Stimulated activated CD4-positive, alpha-beta T cell treated with anti-CD3 and anti-CD28 coated beads, Interleukin-15, amount 100 ng/mL, for 1 hour (primary cell): ENCODE measurements around the gene AKAP1.

Source experiments
- DNase-seq, 2 donors: peaks; one replicate each; pipeline ENCODE4 v3.0.0-alpha.2; 2020; ENCODE audit warnings: low read depth in 1 of 2, low spot score in 1 of 2

AKAP1 gene

DNA sequence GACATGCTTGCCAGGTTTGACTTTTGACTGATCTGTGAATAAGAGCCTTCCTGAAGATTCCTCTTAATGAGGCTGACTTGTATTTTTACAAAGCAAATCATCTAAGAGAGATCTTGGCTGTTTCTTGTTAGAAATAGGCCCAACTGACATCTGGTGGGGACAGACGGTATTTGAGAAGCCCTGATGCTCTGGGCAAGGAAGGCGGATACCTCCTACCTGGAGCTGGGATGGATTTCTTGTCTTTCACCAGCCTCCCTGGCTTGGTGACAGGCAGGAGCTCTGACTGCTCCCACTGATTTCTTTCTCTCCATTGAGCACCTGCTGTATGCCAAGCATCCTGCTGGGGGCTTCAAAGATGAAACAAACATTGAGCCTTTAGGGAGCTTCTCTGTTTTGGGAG, 40.4 kb downstream of the AKAP1 start:
- DNase-seq: no peak

DNA sequence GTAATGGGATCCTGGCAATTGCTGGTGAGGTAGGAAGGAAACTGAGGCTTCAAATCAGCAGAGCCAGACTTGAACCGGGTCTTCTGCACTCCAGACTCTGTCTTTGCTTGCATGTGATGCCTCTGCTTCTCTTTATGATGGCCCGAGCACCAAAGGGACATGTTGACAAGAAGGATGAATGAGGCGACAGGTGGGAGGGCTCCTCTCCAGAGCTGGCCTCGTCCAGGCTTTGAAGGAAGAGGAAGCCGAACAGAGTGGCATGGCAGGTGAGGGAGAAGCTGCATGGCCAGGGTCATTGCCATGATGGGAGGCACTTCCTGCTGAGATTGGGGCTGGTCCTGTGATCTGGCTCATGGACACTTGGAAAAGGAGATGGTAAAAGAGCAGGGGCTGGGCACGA, 40.8 kb downstream of the AKAP1 start:
- DNase-seq: no peak

DNA sequence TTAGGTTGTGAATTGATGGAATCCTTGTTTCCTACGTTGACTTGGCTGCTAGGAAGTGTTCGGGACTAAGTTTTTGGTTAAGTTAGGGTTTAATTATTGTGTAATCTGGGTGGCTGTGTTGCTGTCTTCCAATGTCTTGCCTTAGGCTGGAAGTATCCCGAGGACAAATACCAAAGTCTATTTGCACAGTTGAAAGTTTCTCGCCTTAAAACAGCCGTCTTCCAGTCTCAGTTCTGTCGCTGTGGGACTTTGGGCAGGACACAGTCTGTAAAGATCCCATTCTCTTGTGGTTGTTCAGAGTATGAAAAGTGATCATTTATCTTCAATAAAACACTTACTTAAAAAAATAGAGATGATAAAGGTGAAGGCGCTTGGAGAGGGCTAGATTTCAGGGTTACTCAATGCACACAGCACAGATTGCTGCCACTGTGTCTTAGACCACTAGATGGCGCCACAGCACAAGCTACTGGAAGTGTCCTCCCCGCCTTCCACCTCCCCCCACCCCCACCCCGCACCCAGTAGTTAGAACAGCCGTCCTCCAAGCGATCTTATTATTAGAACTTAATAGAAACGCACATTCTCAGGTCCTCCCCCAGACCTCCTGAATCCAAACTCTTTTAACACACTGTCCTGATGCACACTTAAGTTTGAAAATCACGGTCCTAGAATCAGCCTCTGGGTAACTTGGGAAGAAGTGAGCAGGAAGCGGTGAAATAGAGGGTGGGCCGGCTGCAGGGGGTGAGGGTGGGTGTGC, 45.8 kb downstream of the AKAP1 start:
- DNase-seq: peak; percentile 53 to 59

DNA sequence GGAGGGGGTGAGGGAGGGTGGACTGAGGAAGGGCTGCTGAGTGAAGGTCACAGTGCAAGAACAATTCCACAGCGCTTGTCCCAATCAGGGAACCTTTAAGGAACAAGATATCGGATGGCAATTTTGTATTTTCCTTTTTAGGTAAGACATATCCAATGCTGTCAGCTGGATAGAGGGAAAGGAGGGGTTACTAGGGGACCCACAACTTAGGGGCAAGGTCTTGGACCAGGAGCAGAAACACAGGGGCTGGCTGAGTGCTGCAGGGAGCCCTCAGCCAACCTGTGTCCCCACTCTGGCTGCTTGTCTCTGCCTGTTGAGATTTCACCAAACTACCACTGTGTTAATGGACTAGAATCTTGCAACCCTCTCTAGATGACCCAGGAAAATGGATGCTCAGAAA, 47.6 kb downstream of the AKAP1 start:
- no peak for DNase-seq

DNA sequence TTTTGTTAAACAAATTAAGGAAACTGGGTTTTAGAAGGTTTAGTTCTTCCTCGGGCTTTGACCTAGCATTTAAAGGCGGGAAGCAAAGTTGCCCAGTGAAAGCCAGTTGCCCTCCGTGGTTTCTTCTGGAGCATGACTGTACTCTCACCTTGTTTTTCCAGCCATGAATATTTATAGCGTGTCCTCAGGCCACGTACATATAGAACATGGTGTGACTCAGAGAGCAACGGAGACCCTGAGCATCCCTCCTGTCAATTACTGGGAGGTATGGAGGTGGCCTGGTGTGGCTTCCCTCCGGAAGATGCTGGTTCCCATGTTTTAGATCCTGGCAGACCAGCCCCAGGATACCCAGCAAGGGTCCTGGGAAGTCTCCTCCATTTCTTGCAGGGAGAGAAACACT, 48.4 kb downstream of the AKAP1 start:
- no peak for DNase-seq

DNA sequence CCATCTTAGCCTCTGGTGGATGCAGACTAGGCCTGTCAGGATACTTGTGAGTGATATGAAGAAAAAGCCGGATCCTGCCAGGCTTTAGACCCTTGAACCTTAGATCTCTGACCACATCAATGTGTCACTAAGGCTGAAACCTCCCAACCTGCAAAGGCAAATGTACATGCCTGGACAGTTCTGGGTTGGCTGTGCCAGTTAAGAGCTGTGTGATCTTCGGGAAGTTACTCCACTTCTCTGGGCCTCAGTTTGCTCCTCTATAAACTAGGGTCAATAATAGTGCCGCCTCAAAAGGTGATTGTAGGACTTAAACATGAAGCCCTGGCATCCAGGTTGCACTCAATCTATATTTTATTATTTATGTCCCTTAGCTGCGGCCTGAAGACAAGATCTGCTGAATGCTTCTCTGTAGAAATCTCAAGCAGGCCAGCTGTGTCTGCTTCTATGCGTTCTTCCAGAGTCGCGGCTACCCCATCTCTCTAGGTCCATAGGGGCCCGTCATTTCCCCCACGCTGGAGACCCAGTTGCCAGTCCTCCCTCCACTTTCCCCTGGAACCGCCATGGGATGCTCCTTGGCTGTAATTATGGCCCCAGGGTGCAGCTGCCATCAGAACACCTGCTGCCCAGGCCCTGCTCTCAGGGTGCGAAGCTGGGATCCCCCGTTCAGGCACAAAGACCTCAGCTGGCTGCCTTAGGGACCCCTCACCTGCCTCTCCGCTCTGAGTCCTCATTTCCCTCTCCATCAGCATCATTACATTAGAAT, 50.2 kb downstream of the AKAP1 start:
- DNase-seq: no peak

DNA sequence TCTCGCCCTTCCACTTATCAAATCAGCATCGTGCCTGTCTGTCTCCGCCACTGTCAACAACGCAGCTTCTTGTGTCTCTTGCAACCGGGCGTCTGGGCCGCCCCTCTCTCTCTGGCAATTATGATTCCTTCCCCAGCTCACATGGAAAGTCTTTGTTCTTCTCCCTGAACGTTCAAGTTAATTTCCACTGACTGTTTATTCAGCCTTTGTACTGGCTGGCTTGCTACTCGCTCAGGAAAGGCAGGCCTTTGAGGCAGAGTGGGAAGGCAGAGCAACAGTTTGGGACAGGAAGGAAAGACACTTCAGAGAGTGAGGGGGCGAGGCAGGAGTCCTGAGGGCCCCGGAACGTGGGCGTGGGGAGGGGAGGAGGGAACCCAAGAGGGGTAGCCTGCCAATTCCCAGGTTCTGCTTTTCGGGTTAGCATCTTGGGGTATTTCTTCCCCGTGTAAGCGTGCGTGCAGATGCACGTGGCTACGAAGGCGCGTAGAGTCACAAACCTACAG, 50.8 kb downstream of the AKAP1 start:
- DNase-seq: no peak

DNA sequence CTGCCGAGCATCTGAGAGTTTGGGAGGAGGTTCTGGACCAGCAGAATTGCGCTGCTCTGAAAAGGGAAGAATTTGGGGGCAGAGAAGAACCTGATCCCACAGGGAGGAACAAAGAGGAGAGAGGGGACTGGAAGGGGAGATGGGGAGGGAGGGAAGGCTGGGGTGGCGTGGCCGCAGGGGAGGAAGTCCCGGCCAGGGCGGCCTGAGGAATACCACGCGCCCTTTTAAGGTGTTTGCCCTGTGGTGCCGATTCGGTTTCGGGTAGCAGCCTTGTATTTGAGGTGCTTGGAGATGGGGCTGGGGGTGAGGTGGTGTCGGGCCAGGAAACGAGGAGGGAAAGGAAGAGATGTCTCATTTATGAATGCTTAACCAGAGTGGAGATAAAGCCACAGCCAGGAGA, 51.3 kb downstream of the AKAP1 start:
- DNase-seq: no peak

DNA sequence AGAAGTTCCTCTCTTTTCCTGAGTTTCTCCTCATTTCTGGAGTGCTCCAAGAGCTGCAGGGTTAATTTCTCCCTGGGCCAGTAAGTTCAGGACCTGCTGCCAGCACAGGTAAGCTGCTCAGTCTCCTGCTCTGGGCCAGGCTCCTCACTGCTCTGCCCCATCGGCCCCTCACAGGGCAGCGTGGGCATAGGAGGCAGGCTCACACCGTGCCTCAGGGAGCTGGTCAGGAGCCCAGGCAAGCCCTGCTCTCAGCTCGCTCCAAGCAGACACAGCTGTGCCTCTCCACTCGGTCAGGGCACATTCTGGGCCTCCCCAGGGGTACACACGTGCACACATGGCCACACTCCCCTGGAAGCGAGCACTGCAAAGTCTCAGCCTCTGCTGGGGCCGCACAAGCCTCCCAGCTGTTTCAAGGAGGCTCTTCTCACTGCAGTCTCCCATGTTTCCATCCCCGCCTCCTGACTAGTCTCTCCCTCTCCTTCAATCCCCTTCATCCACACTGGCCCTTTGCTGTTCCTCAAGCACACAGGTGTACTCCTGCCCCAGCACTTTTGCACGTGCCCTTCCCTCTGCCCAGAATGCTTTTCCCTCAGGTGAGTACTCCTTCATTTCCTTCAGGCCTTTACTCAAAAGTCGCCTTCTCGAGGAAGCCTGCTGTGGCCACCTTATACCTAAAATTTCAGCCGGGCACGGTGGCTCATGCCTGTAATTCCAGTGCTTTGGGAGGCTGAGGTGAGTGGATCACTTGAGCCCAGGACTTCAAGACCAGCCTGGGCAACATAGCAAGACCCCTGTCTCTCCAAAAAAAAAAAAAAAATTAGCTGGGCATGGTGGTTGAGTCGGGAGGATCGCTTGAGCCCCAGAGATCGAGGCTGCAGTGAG, 53.2 kb downstream of the AKAP1 start:
- DNase-seq: no peak

DNA sequence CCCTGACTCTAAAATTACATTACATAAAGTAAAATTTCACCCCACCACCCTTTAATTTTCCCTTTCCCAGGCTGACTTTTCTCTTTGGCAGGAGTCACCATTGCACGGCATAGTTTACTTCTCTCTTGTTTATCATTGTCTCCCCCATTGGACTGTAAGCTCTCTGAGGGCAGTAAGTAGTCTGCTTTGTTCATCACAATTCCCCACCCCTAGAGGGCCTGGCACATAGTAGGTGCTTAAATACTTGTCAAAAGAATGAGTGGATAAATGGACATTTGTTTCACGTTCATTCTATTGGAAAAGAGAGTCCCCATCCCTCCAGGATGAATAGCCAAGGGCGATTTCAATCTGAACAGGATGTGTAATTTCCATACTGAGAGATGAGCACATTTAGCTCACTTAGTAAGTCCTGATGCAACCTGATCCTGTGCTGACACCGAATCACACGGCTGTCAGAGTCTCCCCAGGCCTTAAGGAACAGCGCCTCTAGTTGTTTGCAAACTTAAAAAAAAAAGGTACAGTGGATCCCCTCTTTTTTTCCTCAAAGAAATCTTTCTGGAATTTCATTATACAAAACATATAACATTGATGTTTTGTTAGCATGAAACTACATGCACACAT, 54.0 kb downstream of the AKAP1 start:
- DNase-seq: no peak

DNA sequence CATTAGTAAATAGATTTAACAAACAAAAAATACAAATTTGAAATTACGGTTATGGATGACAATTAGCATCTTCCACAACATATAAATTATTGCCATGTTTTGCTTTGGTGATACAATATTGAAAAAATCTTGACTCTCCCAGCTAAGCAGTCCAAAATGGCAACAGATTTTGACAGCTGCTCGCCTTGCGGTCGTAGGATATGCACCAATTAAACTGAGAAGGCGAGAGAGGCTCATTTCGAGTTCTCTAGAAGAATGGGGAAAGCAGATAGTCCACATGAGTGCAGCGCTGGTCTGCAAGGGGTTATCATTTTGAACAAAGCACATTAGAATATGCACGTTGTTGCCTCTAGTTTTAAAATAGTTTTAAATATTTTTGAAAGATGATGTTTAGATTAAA, 55.3 kb downstream of the AKAP1 start:
- DNase-seq: no peak

DNA sequence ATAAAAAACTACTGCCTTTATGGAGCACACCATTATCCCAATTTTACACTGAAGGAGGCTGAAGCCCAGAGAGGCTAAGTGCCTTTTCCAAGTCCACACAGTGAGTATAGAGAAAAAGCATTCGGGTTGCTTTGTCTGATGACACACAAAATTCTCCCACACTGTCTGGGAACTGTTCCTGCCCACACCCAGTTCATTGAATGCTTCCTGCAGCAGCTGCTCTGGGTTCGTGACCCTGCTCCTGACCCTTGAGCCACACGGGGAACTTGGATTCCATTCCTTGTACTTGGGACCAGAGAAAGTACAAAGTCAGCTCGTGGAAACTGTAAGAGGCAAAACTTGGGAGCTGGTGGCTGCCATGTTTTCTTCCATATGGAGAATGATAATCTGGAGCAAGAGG, 57.9 kb downstream of the AKAP1 start:
- DNase-seq: no peak

DNA sequence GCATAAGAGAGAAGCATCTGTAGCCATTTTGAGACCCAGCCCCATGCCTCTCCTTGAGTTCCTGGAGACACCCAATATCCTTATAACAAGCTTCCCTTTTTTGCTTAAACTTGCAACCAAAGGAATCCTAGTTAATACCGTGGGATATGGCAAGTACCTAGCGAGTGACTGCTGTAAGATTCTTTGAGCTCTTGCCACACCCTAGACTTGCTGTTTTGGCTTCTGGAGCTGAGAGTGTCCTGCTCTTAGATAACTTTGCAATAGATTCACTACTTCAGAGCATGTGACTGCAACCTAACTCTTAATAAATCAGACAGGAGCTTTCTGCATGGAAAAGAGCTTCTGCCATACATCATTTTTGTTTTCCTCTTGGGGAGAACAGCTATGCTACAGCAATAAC, 58.3 kb downstream of the AKAP1 start:
- DNase-seq: no peak

DNA sequence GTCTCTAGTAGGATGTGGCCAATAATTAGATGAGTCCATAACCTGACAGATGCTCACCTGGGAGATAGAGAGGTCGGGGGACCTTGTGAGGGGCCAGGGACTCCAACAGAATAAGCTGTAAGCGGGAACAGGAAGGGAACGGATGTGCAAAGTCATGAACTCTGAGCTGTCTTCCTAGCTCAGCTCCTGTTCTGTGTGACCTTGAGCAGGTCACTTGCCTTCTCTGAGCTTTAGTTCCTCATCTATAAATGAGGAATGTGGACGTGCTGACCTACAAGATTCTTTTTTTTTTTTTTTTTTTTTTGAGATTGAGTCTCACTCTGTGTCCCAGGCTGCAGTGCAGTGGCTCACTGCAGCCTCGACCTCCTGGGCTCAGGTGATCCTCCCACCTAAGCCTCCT, 58.9 kb downstream of the AKAP1 start:
- DNase-seq: no peak

DNA sequence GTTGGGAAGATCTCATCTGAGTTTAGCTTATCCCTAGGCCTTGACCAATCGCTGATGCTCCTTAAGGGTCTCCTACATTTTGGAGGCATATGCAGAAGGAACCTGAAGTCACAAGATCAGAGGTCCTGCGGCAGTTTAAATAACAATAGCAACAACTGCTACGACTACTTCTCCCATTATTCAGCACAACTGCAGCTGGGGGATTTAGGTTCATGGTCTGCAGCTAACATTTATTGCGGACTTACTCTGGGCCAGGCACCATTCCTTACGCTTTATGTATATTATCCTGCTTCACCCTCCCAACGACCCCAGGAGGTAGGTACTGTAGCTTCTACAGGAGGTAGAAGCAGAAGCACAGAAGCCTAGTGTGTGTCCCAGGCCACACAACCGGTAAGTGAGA, 59.5 kb downstream of the AKAP1 start:
- no peak for DNase-seq

DNA sequence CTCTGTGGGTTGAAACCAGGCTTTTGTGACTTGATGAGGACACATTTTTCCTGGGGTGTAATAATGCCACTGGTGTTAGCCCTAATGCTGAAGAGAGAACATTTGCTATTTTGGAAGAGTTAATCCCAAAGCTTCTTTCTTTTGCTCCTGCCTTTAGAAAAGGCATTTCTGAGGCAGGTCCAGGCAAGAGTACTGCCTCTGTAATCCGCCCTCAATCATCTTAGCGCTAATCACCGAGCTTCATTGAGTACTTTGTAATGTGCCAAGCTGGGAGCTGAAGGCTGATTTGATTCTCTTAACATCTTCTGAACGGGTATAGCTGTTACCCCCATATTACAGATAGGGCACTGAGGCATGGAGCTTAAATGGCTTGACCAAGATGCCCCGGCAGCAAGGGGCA, 60.3 kb downstream of the AKAP1 start:
- no peak for DNase-seq

DNA sequence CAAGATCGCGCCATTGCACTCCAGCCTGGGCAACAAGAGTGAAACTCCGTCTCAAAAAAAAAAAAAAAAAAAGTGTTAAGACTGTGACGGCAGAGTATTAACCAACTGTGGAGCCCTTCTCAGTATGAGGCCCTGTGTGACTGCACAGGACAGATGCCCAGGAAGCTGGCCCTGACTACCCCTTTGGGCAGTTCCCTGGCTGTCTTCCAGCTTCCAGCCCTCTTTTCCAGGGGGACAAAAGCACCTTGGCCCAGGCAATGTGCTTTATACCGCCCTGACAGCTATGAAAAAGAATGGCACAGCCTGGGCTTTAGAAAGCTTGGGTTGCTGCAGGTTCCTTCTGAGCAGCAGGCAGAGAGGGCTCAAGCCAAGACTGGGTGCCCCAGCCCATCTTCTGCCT, 61.2 kb downstream of the AKAP1 start:
- DNase-seq: no peak

DNA sequence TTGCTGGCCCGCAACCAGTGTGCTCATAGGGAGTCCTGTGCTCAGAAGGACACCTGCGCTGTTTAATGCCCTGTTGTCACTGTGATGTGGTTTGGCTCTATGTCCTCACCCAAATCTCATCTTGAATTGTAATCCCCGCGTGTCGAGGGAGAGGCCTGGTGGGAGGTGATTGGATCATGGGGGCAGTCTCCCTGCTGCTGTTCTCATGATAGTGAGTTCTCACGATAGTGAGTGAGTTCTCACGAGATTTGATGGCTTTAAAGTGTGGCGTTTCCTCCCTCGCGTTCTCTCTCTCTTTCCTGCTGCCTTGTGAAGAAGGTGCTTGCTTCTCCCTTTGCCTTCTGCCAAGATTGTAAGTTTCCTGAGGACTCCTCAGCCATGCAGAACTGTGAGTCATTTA, 66.8 kb downstream of the AKAP1 start:
- DNase-seq: no peak

DNA sequence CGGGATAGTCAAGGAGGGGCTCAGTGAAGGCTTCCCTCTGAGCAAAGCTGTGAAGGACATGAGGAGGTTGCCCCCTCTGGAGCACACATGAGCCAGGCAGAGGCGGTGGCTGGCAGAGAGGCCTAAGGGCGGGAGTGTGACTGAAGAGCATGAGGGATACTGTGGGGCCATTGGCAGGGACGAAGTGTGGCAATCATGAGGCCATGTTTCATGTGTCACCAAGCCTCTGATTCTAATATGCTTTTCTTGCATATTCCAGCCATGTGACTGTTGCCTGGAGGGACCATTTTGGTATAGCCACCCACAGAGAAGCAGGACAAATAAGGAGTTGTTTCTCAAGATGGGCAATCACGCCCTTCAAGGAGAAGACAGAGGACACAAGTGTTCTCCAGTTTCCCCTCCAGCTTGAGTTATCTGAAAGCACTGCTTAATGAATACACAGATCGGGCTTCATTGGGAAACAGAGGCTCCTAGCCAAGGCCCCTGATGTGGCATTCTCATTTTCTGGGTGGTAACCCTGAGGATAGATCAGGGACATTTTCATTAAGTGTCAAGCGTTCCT, 68.0 kb downstream of the AKAP1 start:
- no peak for DNase-seq

DNA sequence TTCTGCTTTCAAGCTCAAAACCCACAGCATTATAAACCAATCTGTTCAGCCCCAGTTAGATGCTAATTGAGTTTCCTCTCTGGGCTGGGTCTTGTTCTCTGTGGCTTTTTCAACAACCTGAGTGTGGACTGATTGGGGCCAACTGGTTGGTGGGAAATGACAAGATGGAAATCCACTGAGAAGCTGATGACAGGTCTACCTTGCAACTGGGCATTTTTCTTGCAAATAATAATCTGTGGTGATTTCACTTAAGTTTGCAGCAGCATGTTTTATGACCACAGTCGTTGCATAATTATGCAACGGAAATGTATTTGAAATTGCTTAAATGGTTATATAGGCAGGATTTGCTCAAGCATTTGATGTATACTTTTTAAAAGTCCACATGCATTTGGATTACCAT, 69.9 kb downstream of the AKAP1 start:
- no peak for DNase-seq

DNA sequence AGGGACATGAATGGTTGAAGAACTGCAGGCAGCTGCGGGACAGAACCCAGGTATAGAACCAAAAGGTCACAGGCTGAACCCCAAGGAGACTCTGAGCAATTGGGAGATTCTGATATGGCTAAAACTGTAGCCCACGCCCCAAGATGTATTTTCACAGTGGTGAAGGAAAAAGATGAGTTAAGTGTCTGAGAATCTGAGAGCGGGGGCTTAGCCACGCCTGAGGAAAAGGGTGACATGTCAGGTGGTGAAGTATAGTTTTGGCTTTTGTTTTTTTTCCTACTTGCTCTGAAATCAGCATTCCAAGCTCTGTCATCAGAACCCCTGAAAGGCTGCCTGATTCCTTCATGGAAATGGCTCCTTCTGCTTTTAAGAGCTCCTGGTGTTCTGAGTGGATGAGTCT, 73.3 kb downstream of the AKAP1 start:
- DNase-seq: no peak
